ENCODE data around the gene TIGD2.
A peak's percentile ranks its signal among the peaks of the same experiment; 100 is the strongest.

TIGD2 gene

GRCh38 chr4:89110986-89111832 lies at the start of gene TIGD2:
Gene TIGD2, plus strand, starts transcription at chr4:89111533. Its CDS starts 1,442 bp downstream, at chr4:89112975.
- peak; percentile 59 to 89 (median 68) for DNase-seq

GRCh38 chr4:89064848-89065247 lies 46.5 kb upstream of the TIGD2 start:
- DNase-seq, result no peak

GRCh38 chr4:89067417-89067816 lies 43.9 kb upstream of the TIGD2 start:
- DNase-seq, result no peak

- no peak for DNase-seq
Observed at GRCh38 chr4:89069481-89069880, 41.9 kb upstream of the TIGD2 start.

GRCh38 chr4:89070041-89070440 lies 41.3 kb upstream of the TIGD2 start:
- DNase-seq, result no peak

GRCh38 chr4:89071311-89071710 lies 40.0 kb upstream of the TIGD2 start:
- DNase-seq, result no peak

GRCh38 chr4:89072921-89073320 lies 38.4 kb upstream of the TIGD2 start:
- no peak for DNase-seq

- DNase-seq, result no peak
Observed at GRCh38 chr4:89077761-89078160, 33.6 kb upstream of the TIGD2 start.

GRCh38 chr4:89078300-89078699 lies 33.0 kb upstream of the TIGD2 start:
- DNase-seq, result no peak

- no peak for DNase-seq
Observed at GRCh38 chr4:89099034-89099433, 12.3 kb upstream of the TIGD2 start.

GRCh38 chr4:89099471-89099870 lies 11.9 kb upstream of the TIGD2 start:
- DNase-seq, result no peak

- DNase-seq, result no peak
Observed at GRCh38 chr4:89100853-89101252, 10.5 kb upstream of the TIGD2 start.

- DNase-seq, result no peak
Observed at GRCh38 chr4:89101256-89102161, 9.8 kb upstream of the TIGD2 start.

GRCh38 chr4:89105726-89106125 lies 5.6 kb upstream of the TIGD2 start:
- no peak for DNase-seq

GRCh38 chr4:89108091-89108490 lies 3.2 kb upstream of the TIGD2 start:
- DNase-seq, result no peak

- DNase-seq, result no peak
Observed at GRCh38 chr4:89109841-89110540, 1.3 kb upstream of the TIGD2 start.

- DNase-seq, result no peak
Observed at GRCh38 chr4:89110541-89110985, 770 bp upstream of the TIGD2 start.

- no peak for DNase-seq
Observed at GRCh38 chr4:89111833-89112563, 665 bp downstream of the TIGD2 start.

GRCh38 chr4:89113415-89113814 lies 2.1 kb downstream of the TIGD2 start:
- DNase-seq, result no peak

GRCh38 chr4:89114100-89114499 lies 2.8 kb downstream of the TIGD2 start:
- no peak for DNase-seq

- DNase-seq, result no peak
Observed at GRCh38 chr4:89117115-89117514, 5.8 kb downstream of the TIGD2 start.

GRCh38 chr4:89119166-89119565 lies 7.8 kb downstream of the TIGD2 start:
- DNase-seq, result no peak

Measured in activated naive CD4-positive, alpha-beta T cell (primary cell).